Loucy (cell line): ENCODE measurements around the gene WDR74.

Experiments
- EZH2phosphoT487 ChIP-seq: fragments of 200-600 bp; IDR thresholded peaks from 2 replicates; pipeline ENCODE4 v1.6.1; 2018; ENCODE audit warnings: antibody characterized with exemption, mild to moderate bottlenecking, moderate library complexity, borderline replicate concordance
- TF ChIP-seq, protein P1 (sequence below): fragments of 200-600 bp; sonication (generic); conservative IDR thresholded peaks from 2 replicates; pipeline ENCODE4 v1.5.1; 2014; ENCODE audit warnings: mild to moderate bottlenecking, antibody characterized with exemption, low read length

GRCh38 chr11:62865635-62866034, 26.2 kb upstream of the WDR74 start:
- TF ChIP-seq, protein P1, sequence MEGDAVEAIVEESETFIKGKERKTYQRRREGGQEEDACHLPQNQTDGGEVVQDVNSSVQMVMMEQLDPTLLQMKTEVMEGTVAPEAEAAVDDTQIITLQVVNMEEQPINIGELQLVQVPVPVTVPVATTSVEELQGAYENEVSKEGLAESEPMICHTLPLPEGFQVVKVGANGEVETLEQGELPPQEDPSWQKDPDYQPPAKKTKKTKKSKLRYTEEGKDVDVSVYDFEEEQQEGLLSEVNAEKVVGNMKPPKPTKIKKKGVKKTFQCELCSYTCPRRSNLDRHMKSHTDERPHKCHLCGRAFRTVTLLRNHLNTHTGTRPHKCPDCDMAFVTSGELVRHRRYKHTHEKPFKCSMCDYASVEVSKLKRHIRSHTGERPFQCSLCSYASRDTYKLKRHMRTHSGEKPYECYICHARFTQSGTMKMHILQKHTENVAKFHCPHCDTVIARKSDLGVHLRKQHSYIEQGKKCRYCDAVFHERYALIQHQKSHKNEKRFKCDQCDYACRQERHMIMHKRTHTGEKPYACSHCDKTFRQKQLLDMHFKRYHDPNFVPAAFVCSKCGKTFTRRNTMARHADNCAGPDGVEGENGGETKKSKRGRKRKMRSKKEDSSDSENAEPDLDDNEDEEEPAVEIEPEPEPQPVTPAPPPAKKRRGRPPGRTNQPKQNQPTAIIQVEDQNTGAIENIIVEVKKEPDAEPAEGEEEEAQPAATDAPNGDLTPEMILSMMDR, result no peak
- no peak for TF ChIP-seq EZH2phosphoT487
